H1 (cell line): ENCODE data around the gene NRXN3. TPM values are rescaled to one million over a fixed set of nuclear protein-coding genes. Genes with fewer than 3 reads are reported as not detected.
A peak's percentile ranks its signal among the peaks of the same experiment; 100 is the strongest.

Experiments used
- BRCA1 ChIP-seq: IDR thresholded peaks from 2 replicates; pipeline ENCODE4 v1.6.1; 2012; ENCODE audit warnings: low read depth, low read length, improper control_type of control experiment
- SP4 ChIP-seq: IDR thresholded peaks from 2 replicates; pipeline ENCODE4 v1.6.1; 2012; ENCODE audit warnings: low read length, inconsistent platforms
- SRF ChIP-seq: IDR thresholded peaks from 2 replicates; pipeline ENCODE4 v1.6.1; 2011; ENCODE audit warnings: mild to moderate bottlenecking, low read depth, low read length, moderate library complexity
- TEAD4 ChIP-seq: IDR thresholded peaks from 2 replicates; pipeline ENCODE4 v1.6.1; 2012; ENCODE audit warnings: low read depth, low read length, inconsistent platforms, mixed read lengths
- polyA plus RNA-seq, 7 experiments: library from polyadenylated mRNA; depleted of rRNA in 3 of 7; stranded (reverse) in 5 of 7; unstranded in 2 of 7; fragments of >200 nt in 5 of 7; fragments of 200-250 nt in 2 of 7; gene quantifications; 1 replicate in 5 of 7; 2 replicates in 1 of 7; 4 replicates in 1 of 7; pipeline versions ENCODE4 v1.2.1 to v1.2.3, GENCODE V29; 2011 to 2013; ENCODE audit warnings: missing spikeins in 2 of 7, mixed read lengths in 2 of 7
- total RNA-seq: library from RNA; stranded (reverse); fragmentation: NEBNext Ultra II Directional; extraction: Animal tissue kit (Norgen Biotek cat#: 25700); gene quantifications from 2 replicates; pipeline ENCODE4 v1.2.1, GENCODE V29; 2021

The NRXN3 gene
- total and polyA plus RNA-seq, 2 of the 8 experiments (the other 6 are each of a cell fraction or from before 2014, with no cell fraction given) = 2.6 to 4.1 TPM

- TF ChIP-seq SP4 (no peak), SRF (peak; percentile 51; the same call in 1 of the 2 replicates), TEAD4 (peak; percentile 88), BRCA1 (no peak)
Measured at GRCh38 chr14:78486081-78486480, 315.9 kb downstream of the NRXN3 start (continued).
